Testis (tissue), 3 donors: ENCODE measurements around the gene GLIS1. TPM values are rescaled to one million over a fixed set of nuclear protein-coding genes. Genes with fewer than 3 reads are reported as not detected.
A peak's percentile ranks its signal among the peaks of the same experiment; 100 is the strongest.

Source experiments
- DNase-seq: peaks from one replicate; pipeline ENCODE4 v3.0.0-alpha.2; 2019
- H3K27ac ChIP-seq, 2 donors: fragments of 200-600 bp; sonication (generic); one replicate each; pipeline ENCODE4 v1.5.1; 2019
- H3K27me3 ChIP-seq: fragments of 200-600 bp; sonication (generic); one replicate; pipeline ENCODE4 v1.5.1; 2019
- H3K36me3 ChIP-seq: fragments of 200-600 bp; sonication (generic); one replicate; pipeline ENCODE4 v1.5.1; 2017; ENCODE audit warnings: low read depth; ENCODE audit errors: missing control alignments
- H3K4me1 ChIP-seq: fragments of 200-600 bp; sonication (generic); one replicate; pipeline ENCODE4 v1.5.1; 2019
- H3K4me3 ChIP-seq, 2 donors: fragments of 200-600 bp; sonication (generic); one replicate each; pipeline ENCODE4 v1.5.1; 2017 to 2019
- H3K9me3 ChIP-seq: fragments of 200-600 bp; sonication (generic); one replicate; pipeline ENCODE4 v1.5.1; 2017
- POLR2A ChIP-seq: fragments of 450-650 bp; IDR thresholded peaks from one replicate; pipeline ENCODE4 v1.6.1; 2017; ENCODE audit warnings: antibody characterized with exemption, mild to moderate bottlenecking, moderate library complexity
- WGBS, 2 donors: methylation state at CpG; one replicate each; pipeline ENCODE4 v1.1.5; 2018; 5-methylcytosine and 5-hydroxymethylcytosine counted together
- intact Hi-C: fragments of 100-400 bp; cut with DNase I; formaldehyde crosslinking; loops from one replicate; pipeline ENCODE4 v1.15.1; 2023; ENCODE audit warnings: low total_unique reads
- polyA plus RNA-seq: library from polyadenylated mRNA; stranded (reverse); fragments of 350-450 nt; fragmentation: Illumina TruSeq; extraction: RNeasy Lipid Tissue Mini Kit (QIAGEN cat#74804); gene quantifications from one replicate; pipeline ENCODE4 v1.2.3, GENCODE V29; 2014; ENCODE audit warnings: low read depth, low replicate concordance; ENCODE audit not compliant: insufficient read depth
- total RNA-seq, 2 donors: library from RNA; depleted of rRNA; stranded (reverse); fragments of >200 nt; gene quantifications; one replicate each; pipeline ENCODE4 v1.2.3, GENCODE V29; 2016
- TF ChIP-seq, protein P1 (sequence below), 3 experiments: fragments of 450-650 bp in 2 of 3; fragments of 200-600 bp in 1 of 3; sonication (generic) in 1 of 3; IDR thresholded peaks; one replicate each; pipeline ENCODE4 v1.5.1; 2016 to 2019; ENCODE audit warnings: antibody characterized with exemption in 3 of 3, mild to moderate bottlenecking in 2 of 3, moderate library complexity in 1 of 3

Gene GLIS1
- total and polyA plus RNA-seq, 3 donors from 2014 or later: 2.9 to 6.1 (median 3.8) TPM

DNA sequence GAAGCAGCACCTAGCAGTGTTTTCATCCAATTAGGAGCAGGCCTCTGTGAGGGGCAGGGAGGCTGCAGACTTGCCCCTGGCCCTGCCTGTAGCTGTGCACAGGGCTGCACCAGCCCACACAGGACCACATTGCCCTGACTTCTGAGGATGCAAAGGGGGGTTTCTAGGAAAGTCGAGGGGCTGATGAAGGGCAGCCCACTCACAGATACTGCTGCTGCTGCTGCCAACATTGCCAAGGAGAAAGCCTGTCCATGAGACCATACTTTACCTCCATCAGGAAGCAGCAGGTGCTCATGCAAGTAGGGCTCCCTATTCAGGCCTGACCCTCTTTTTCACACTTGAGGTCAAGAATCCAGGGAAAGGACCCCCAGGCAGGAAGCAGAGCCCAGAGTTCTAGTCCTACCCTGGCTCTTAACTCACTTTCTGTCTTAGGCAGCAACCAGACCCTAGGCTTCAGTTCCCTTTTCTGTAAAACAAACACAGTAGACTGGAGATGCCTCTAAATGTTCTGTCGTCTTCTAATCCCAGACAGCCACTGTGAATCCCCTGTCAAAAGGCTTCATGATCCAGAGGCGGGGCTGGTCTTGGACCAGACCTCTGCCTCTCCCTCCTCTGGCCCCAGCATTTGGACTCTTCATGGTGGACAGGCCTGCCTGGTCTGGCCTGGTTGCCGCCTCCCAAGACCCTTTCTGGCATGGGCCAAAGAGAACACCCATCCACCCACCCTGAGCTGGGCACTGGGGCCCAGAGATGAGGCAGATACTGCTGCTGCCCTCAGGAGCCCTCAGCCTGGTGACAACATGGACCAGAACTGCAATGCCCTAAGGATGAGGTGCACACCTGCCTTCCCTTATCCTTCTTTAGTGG, 120.2 kb downstream of the GLIS1 start:
- no peaks in the 10 kb centered on the region for H3K4me1 ChIP-seq
- no peaks in the 10 kb centered on the region for H3K27me3 ChIP-seq
- H3K36me3 ChIP-seq: no peaks in the 10 kb centered on the region
- H3K27ac ChIP-seq: no peak overlapping the region
- H3K4me3 ChIP-seq: no peak overlapping the region
- WGBS, 2 donors: 72 to 96% methylated on average over 2 to 4 of the region's 4 CpGs
- H3K9me3 ChIP-seq: no peaks in the 10 kb centered on the region
- TF ChIP-seq, protein P1, sequence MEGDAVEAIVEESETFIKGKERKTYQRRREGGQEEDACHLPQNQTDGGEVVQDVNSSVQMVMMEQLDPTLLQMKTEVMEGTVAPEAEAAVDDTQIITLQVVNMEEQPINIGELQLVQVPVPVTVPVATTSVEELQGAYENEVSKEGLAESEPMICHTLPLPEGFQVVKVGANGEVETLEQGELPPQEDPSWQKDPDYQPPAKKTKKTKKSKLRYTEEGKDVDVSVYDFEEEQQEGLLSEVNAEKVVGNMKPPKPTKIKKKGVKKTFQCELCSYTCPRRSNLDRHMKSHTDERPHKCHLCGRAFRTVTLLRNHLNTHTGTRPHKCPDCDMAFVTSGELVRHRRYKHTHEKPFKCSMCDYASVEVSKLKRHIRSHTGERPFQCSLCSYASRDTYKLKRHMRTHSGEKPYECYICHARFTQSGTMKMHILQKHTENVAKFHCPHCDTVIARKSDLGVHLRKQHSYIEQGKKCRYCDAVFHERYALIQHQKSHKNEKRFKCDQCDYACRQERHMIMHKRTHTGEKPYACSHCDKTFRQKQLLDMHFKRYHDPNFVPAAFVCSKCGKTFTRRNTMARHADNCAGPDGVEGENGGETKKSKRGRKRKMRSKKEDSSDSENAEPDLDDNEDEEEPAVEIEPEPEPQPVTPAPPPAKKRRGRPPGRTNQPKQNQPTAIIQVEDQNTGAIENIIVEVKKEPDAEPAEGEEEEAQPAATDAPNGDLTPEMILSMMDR (IDR thresholded peaks at IDR 0.05): no peak
- no peak for TF ChIP-seq POLR2A
- DNase-seq: no peak
- intact Hi-C loops: no loop called here

DNA sequence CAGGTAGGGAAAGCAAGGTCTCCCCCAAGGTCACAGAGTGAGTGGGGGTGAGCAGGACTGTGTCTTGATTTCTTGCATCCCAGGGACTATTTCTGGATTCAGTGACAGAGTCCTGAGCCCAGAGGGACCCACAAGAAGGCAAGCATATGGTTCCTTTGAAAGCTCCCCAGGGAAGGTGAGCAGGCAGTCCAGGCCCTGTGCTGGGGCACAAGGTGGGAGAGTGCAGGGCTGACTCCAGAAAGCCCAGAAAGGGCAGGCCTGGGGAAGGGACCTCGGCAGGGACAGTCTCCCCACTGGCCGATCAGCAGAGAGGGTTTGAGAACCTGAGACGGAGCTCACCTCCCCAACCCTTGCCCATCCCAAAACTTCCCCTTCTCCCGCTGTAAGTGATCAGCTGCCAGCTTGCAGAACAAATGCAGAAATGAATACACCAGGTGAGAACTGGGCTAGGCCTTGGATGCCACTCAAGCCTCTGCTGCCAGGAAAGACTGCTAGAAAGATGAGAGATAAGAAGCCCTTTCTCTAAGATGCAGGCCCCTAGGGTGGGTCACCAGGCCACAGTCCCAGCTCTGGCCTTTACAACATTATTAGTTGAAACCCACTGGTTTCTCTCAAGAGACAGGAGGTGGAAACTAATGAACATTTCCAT, 121.0 kb downstream of the GLIS1 start:
- DNase-seq: peak; percentile 10
- no peaks in the 10 kb centered on the region for H3K9me3 ChIP-seq
- intact Hi-C loops: no loop called here
- no peaks in the 10 kb centered on the region for H3K36me3 ChIP-seq
- no peak for TF ChIP-seq POLR2A
- TF ChIP-seq, protein P1 (IDR thresholded peaks at IDR 0.05): no peak
- H3K27ac ChIP-seq: no peak overlapping the region
- 70 to 100% methylated on average over 2 to 4 of the region's 4 CpGs for WGBS, 2 donors
- no peak overlapping the region for H3K4me3 ChIP-seq
- H3K27me3 ChIP-seq: no peaks in the 10 kb centered on the region
- H3K4me1 ChIP-seq: no peaks in the 10 kb centered on the region

DNA sequence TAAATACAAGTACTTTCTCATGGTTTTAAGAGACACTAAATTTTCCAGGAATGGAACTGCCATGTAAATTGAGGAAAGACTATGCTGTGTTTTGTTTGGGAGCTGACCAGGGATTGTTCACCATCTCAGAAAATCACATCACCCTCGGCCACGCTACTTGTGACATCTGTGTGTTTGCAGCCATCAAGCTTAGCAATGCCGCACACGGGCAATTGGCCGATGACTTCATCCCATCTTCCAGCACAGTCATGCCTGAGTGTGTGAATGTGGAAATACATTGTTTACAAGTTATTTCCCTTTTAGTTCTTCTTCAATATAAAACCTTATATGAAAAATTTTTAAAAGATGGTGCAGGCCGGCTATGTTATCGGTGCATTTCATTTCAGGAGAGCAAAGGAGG, 121.6 kb downstream of the GLIS1 start:
- no peak overlapping the region for H3K27ac ChIP-seq
- H3K4me1 ChIP-seq: no peaks in the 10 kb centered on the region
- TF ChIP-seq, protein P1 (IDR thresholded peaks at IDR 0.05): no peak
- TF ChIP-seq POLR2A: no peak
- H3K9me3 ChIP-seq: no peaks in the 10 kb centered on the region
- intact Hi-C loops: no loop called here
- 94 to 96% methylated on average over 7 of the region's 7 CpGs for WGBS, 2 donors
- DNase-seq: no peak
- no peaks in the 10 kb centered on the region for H3K27me3 ChIP-seq
- no peak overlapping the region for H3K4me3 ChIP-seq
- no peaks in the 10 kb centered on the region for H3K36me3 ChIP-seq

DNA sequence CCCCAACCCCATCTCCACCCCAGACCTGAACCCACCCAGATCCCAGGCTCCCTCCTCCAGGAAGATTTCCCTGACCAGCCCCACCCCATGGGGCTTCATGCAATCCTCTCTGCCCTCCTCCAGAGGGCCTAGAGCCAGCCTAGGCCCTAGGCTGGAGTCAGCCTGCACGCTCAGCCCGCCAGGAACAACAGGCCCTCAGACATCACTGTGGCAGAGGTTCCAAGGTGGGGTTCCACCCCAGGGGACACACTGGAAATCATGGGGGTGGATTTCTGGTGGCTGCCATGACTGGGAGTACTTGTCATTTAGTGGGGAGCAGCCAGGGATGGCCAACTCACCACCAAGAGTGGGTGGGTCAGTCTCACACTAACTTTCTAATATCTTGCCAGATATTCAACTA, 122.0 kb downstream of the GLIS1 start:
- H3K27ac ChIP-seq: no peak overlapping the region
- TF ChIP-seq POLR2A: no peak
- TF ChIP-seq, protein P1 (IDR thresholded peaks at IDR 0.05): no peak
- no peaks in the 10 kb centered on the region for H3K4me1 ChIP-seq
- intact Hi-C loops: no loop called here
- H3K4me3 ChIP-seq: no peak overlapping the region
- no peaks in the 10 kb centered on the region for H3K36me3 ChIP-seq
- H3K9me3 ChIP-seq: no peaks in the 10 kb centered on the region
- peak; percentile 2 for DNase-seq
- no peaks in the 10 kb centered on the region for H3K27me3 ChIP-seq
- WGBS, 2 donors: 80 to 96% methylated on average over 2 of the region's 2 CpGs
